IPS-18c (cell line): ENCODE measurements around the gene GRM8.

Experiments used
- H3K4me3 ChIP-seq: 2 replicates; pipeline ENCODE4 v1.7.0; 2013; ENCODE audit warnings: low read depth, mild to moderate bottlenecking, low read length, moderate library complexity; ENCODE audit not compliant: insufficient read depth
- H3K9me3 ChIP-seq: one replicate; pipeline ENCODE4 v1.6.1; 2013; ENCODE audit warnings: mild to moderate bottlenecking, low read length, moderate library complexity; ENCODE audit not compliant: control insufficient read depth, insufficient read depth

GRM8 gene

GRCh38 chr7:127018889-127019288 lies 233.9 kb downstream of the GRM8 start:
- Histone ChIP-seq H3K4me3 (no peak overlapping the region), H3K9me3 (no peaks in the 10 kb centered on the region)

GRCh38 chr7:127017196-127017595 lies 235.5 kb downstream of the GRM8 start:
- H3K9me3 ChIP-seq = no peaks in the 10 kb centered on the region
- H3K4me3 ChIP-seq = no peak overlapping the region

- Histone ChIP-seq H3K4me3 (no peak overlapping the region), H3K9me3 (no peaks in the 10 kb centered on the region)
These were observed 252.0 kb downstream of the GRM8 start for GRCh38 chr7:127000725-127001124.

GRCh38 chr7:126996659-126997058 lies 256.1 kb downstream of the GRM8 start:
- no peak overlapping the region for H3K4me3 ChIP-seq
- H3K9me3 ChIP-seq = no peaks in the 10 kb centered on the region

GRCh38 chr7:126993626-126994213 lies 259.0 kb downstream of the GRM8 start:
- Histone ChIP-seq H3K9me3 (no peaks in the 10 kb centered on the region), H3K4me3 (no peak overlapping the region)

- Histone ChIP-seq H3K4me3 (no peak overlapping the region), H3K9me3 (no peaks in the 10 kb centered on the region)
These were observed 264.7 kb downstream of the GRM8 start for GRCh38 chr7:126988022-126988421.

- Histone ChIP-seq H3K9me3 (no peaks in the 10 kb centered on the region), H3K4me3 (no peak overlapping the region)
These were observed 273.0 kb downstream of the GRM8 start for GRCh38 chr7:126979722-126980121.

GRCh38 chr7:126978865-126979264 lies 273.9 kb downstream of the GRM8 start:
- H3K9me3 ChIP-seq = no peaks in the 10 kb centered on the region
- no peak overlapping the region for H3K4me3 ChIP-seq

- no peak overlapping the region for H3K4me3 ChIP-seq
These were observed 279.7 kb downstream of the GRM8 start for GRCh38 chr7:126973066-126973465.

GRCh38 chr7:126972571-126972970 lies 280.2 kb downstream of the GRM8 start:
- Histone ChIP-seq H3K9me3 (no peaks in the 10 kb centered on the region), H3K4me3 (no peak overlapping the region)

More at GRCh38 chr7:126973066-126973465, 279.7 kb downstream of the GRM8 start:
- H3K9me3 ChIP-seq = no peaks in the 10 kb centered on the region

GRCh38 chr7:126959649-126960048 lies 293.1 kb downstream of the GRM8 start:
- no peak overlapping the region for H3K4me3 ChIP-seq
- no peaks in the 10 kb centered on the region for H3K9me3 ChIP-seq

GRCh38 chr7:126958367-126958766 lies 294.4 kb downstream of the GRM8 start:
- Histone ChIP-seq H3K9me3 (no peaks in the 10 kb centered on the region), H3K4me3 (no peak overlapping the region)

- Histone ChIP-seq H3K4me3 (no peak overlapping the region), H3K9me3 (no peaks in the 10 kb centered on the region)
These were observed 295.3 kb downstream of the GRM8 start for GRCh38 chr7:126957443-126957842.

- H3K9me3 ChIP-seq = no peaks in the 10 kb centered on the region
- no peak overlapping the region for H3K4me3 ChIP-seq
These were observed 299.3 kb downstream of the GRM8 start for GRCh38 chr7:126953461-126953860.

GRCh38 chr7:126948664-126949063 lies 304.1 kb downstream of the GRM8 start:
- Histone ChIP-seq H3K4me3 (no peak overlapping the region), H3K9me3 (no peaks in the 10 kb centered on the region)

- Histone ChIP-seq H3K4me3 (no peak overlapping the region), H3K9me3 (no peaks in the 10 kb centered on the region)
These were observed 311.9 kb downstream of the GRM8 start for GRCh38 chr7:126940723-126941307.

GRCh38 chr7:126937171-126937570 lies 315.6 kb downstream of the GRM8 start:
- no peak overlapping the region for H3K4me3 ChIP-seq
- no peaks in the 10 kb centered on the region for H3K9me3 ChIP-seq

GRCh38 chr7:126931581-126931980 lies 321.2 kb downstream of the GRM8 start:
- Histone ChIP-seq H3K9me3 (no peaks in the 10 kb centered on the region), H3K4me3 (no peak overlapping the region)

GRCh38 chr7:126930166-126930565 lies 322.6 kb downstream of the GRM8 start:
- H3K4me3 ChIP-seq = no peak overlapping the region
- no peaks in the 10 kb centered on the region for H3K9me3 ChIP-seq
